Neural progenitor cell (in vitro differentiated cells): Measurements from ENCODE around the gene ERBB4. TPM values are rescaled to one million over a fixed set of nuclear protein-coding genes. Genes with fewer than 3 reads are reported as not detected.
"Not testable (repeated sequence)": the region's sequence is repeated elsewhere in the genome, so short reads cannot be mapped to it uniquely, and the experiment has no call there.

Experiments
- DNase-seq: peaks from one replicate; pipeline ENCODE4 v3.0.0-alpha.2; 2016; ENCODE audit warnings: low spot score
- H2AFZ ChIP-seq: fragments of 200-600 bp; sonication (generic); replicated peaks from 2 replicates; pipeline ENCODE4 v1.6.1; 2016; ENCODE audit warnings: antibody characterized with exemption
- H3F3A ChIP-seq: fragments of 200-600 bp; sonication (generic); 2 replicates; pipeline ENCODE4 v1.6.1; 2016; ENCODE audit warnings: antibody characterized with exemption, low read depth
- H3K27ac ChIP-seq: fragments of 200-600 bp; sonication (generic); 2 replicates; pipeline ENCODE4 v1.5.1; 2016; ENCODE audit warnings: mild to moderate bottlenecking
- H3K27me3 ChIP-seq: fragments of 200-600 bp; sonication (generic); 2 replicates; pipeline ENCODE4 v1.6.1; 2016; ENCODE audit warnings: mild to moderate bottlenecking, moderate library complexity
- H3K36me3 ChIP-seq: fragments of 200-600 bp; sonication (generic); 2 replicates; pipeline ENCODE4 v1.5.1; 2016
- H3K4me1 ChIP-seq: fragments of 200-600 bp; sonication (generic); 2 replicates; pipeline ENCODE4 v1.6.1; 2016; ENCODE audit warnings: mixed run types
- H3K4me2 ChIP-seq: fragments of 200-600 bp; sonication (generic); 2 replicates; pipeline ENCODE4 v1.6.1; 2016
- H3K4me3 ChIP-seq: fragments of 200-600 bp; sonication (generic); 2 replicates; pipeline ENCODE4 v1.5.1; 2016
- H3K79me2 ChIP-seq: fragments of 200-600 bp; sonication (generic); 2 replicates; pipeline ENCODE4 v1.6.1; 2016; ENCODE audit warnings: low read depth
- H3K9ac ChIP-seq: fragments of 200-600 bp; sonication (generic); 2 replicates; pipeline ENCODE4 v1.6.1; 2016
- H3K9me3 ChIP-seq: fragments of 200-600 bp; sonication (generic); 2 replicates; pipeline ENCODE4 v1.5.1; 2016; ENCODE audit warnings: low read depth
- H4K20me1 ChIP-seq: fragments of 200-600 bp; sonication (generic); 2 replicates; pipeline ENCODE4 v1.6.1; 2016; ENCODE audit warnings: low read depth
- H3K27ac Mint-ChIP-seq: 3 replicates; pipeline ENCODE4 v1.8.0; 2021; ENCODE audit warnings: mixed read lengths
- H3K27me3 Mint-ChIP-seq: 2 replicates; pipeline ENCODE4 v1.8.0; 2022; ENCODE audit warnings: low read depth, mild to moderate bottlenecking, inconsistent platforms, moderate library complexity, mixed read lengths; ENCODE audit not compliant: insufficient read depth
- H3K36me3 Mint-ChIP-seq: 3 replicates; pipeline ENCODE4 v1.8.0; 2021; ENCODE audit warnings: mixed read lengths
- H3K4me1 Mint-ChIP-seq: 3 replicates; pipeline ENCODE4 v1.8.0; 2021; ENCODE audit warnings: mixed read lengths
- H3K4me3 Mint-ChIP-seq: 3 replicates; pipeline ENCODE4 v1.8.0; 2021; ENCODE audit warnings: mild to moderate bottlenecking, moderate library complexity, mixed read lengths
- H3K9me3 Mint-ChIP-seq: 3 replicates; pipeline ENCODE4 v1.8.0; 2020; ENCODE audit warnings: mixed read lengths
- EZH2 ChIP-seq: fragments of 200-600 bp; sonication (generic); IDR thresholded peaks from 2 replicates; pipeline ENCODE4 v1.6.1; 2017; ENCODE audit warnings: antibody characterized with exemption, mild to moderate bottlenecking, moderate library complexity
- EZH2phosphoT487 ChIP-seq: fragments of 200-600 bp; sonication (generic); IDR thresholded peaks from 2 replicates; pipeline ENCODE4 v1.6.1; 2017; ENCODE audit warnings: antibody characterized with exemption
- total RNA-seq: library from RNA; depleted of rRNA; stranded (reverse); fragments of >200 nt; gene quantifications from 2 replicates; pipeline ENCODE4 v1.2.3, GENCODE V29; 2015; ENCODE audit warnings: low replicate concordance
- TF ChIP-seq, protein P1 (sequence below): fragments of 200-600 bp; sonication (generic); IDR thresholded peaks from 2 replicates; pipeline ENCODE4 v1.5.1; 2017; ENCODE audit warnings: antibody characterized with exemption, mild to moderate bottlenecking

ERBB4 gene
- total RNA-seq, 1 donor from 2014 or later, result 1.5 TPM

DNA sequence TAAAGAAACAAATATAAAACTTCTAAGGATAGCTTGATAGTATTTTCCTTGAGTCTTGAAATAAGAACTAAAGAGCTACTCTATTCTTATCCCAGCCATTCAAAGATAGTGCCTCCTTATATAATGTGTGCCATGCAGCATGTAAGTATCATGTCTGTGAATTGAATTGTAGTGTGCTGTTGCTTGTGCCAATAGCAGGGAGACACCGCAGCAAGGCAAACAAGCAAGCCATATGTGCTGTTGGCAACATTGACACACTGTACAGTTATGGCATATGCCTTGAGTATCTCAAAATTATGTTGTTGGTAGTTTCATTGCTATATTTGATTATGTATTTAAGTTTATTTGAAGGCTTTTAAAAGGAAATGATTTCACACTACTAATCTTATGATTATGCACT, 58.2 kb downstream of the ERBB4 start:
- Histone ChIP-seq H3K9me3 (no peaks in the 10 kb centered on the region), H3K27ac (no peak overlapping the region), H3K36me3 (no peaks in the 10 kb centered on the region), H3K4me1 (no peaks in the 10 kb centered on the region), H3F3A (no peaks in the 10 kb centered on the region), H2AFZ (no peak overlapping the region), H3K27me3 (no peaks in the 10 kb centered on the region), H3K79me2 (no peaks in the 10 kb centered on the region), H3K4me3 (no peak overlapping the region), H4K20me1 (no peaks in the 10 kb centered on the region), H3K9ac (no peak overlapping the region), H3K4me2 (no peak overlapping the region)
- H3K27me3 Mint-ChIP-seq, result no peaks in the 10 kb centered on the region
- H3K4me1 Mint-ChIP-seq, result peaks cover 9% of the 10 kb centered on the region
- no peak for DNase-seq
- no peak for TF ChIP-seq EZH2phosphoT487
- no peak for TF ChIP-seq EZH2
- TF ChIP-seq, protein P1, sequence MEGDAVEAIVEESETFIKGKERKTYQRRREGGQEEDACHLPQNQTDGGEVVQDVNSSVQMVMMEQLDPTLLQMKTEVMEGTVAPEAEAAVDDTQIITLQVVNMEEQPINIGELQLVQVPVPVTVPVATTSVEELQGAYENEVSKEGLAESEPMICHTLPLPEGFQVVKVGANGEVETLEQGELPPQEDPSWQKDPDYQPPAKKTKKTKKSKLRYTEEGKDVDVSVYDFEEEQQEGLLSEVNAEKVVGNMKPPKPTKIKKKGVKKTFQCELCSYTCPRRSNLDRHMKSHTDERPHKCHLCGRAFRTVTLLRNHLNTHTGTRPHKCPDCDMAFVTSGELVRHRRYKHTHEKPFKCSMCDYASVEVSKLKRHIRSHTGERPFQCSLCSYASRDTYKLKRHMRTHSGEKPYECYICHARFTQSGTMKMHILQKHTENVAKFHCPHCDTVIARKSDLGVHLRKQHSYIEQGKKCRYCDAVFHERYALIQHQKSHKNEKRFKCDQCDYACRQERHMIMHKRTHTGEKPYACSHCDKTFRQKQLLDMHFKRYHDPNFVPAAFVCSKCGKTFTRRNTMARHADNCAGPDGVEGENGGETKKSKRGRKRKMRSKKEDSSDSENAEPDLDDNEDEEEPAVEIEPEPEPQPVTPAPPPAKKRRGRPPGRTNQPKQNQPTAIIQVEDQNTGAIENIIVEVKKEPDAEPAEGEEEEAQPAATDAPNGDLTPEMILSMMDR, result no peak
- no peaks in the 10 kb centered on the region for H3K9me3 Mint-ChIP-seq
- peaks cover 7% of the 10 kb centered on the region for H3K36me3 Mint-ChIP-seq
- H3K4me3 Mint-ChIP-seq, result no peak overlapping the region
- H3K27ac Mint-ChIP-seq, result no peak overlapping the region

DNA sequence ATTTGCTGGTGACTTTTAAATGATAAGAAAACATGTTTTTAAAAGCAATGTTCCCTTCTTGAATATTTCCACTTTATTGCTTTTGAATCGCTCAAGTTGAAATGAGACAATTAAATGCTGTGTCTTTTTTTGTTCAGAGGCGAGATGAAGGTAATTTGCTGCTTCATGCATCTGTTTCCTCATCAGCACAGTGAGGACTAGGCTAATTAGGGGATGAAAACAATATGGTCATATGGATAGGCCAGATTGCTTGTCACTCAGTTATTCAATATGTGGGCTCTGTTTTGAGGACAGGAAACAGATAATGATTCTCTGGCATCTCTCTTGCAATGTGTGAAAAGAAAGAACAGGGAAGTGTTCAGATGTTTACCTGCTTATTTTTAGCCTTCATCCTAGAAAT, 61.0 kb downstream of the ERBB4 start:
- Histone ChIP-seq H3K9ac (no peak overlapping the region), H3K27me3 (no peaks in the 10 kb centered on the region), H2AFZ (no peak overlapping the region), H3K4me2 (no peak overlapping the region), H3K36me3 (no peaks in the 10 kb centered on the region), H4K20me1 (no peaks in the 10 kb centered on the region), H3K4me1 (no peaks in the 10 kb centered on the region), H3K9me3 (no peaks in the 10 kb centered on the region), H3F3A (no peaks in the 10 kb centered on the region), H3K79me2 (no peaks in the 10 kb centered on the region), H3K27ac (no peak overlapping the region), H3K4me3 (no peak overlapping the region)
- no peaks in the 10 kb centered on the region for H3K27me3 Mint-ChIP-seq
- DNase-seq, result no peak
- TF ChIP-seq EZH2 (no peak), EZH2phosphoT487 (no peak)
- TF ChIP-seq, protein P1, result no peak
- no peak overlapping the region for H3K27ac Mint-ChIP-seq
- peaks cover 9% of the 10 kb centered on the region for H3K4me1 Mint-ChIP-seq
- H3K36me3 Mint-ChIP-seq, result peaks cover 2% of the 10 kb centered on the region
- no peak overlapping the region for H3K4me3 Mint-ChIP-seq
- no peaks in the 10 kb centered on the region for H3K9me3 Mint-ChIP-seq

DNA sequence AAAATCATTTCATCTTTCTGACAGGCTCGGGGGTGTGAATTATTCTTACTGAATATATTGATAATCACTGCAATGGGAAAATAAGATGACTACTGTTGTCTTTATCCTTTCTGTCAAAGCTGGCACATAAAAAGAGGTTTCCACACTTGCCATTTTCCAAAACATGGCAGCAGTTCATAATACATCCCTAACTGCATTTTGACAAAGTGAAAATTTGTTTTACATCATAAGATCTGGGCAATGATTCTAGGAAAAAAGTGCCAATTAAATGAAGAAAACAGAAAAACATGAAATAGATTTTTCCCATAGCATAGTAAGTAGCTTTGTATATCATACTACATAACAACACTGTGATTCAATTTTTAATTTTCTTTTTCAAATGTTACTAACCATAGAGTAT, 65.4 kb downstream of the ERBB4 start:
- Mint-ChIP-seq H3K4me3 (no peak overlapping the region), H3K36me3 (peaks cover 13% of the 10 kb centered on the region), H3K9me3 (peaks cover 17% of the 10 kb centered on the region), H3K4me1 (no peaks in the 10 kb centered on the region), H3K27ac (no peak overlapping the region), H3K27me3 (no peaks in the 10 kb centered on the region)
- Histone ChIP-seq H3K36me3 (no peaks in the 10 kb centered on the region), H3K9me3 (no peaks in the 10 kb centered on the region), H4K20me1 (no peaks in the 10 kb centered on the region), H3F3A (no peaks in the 10 kb centered on the region), H3K27me3 (no peaks in the 10 kb centered on the region), H3K4me2 (no peak overlapping the region), H3K4me3 (no peak overlapping the region), H2AFZ (no peak overlapping the region), H3K27ac (no peak overlapping the region), H3K4me1 (no peaks in the 10 kb centered on the region), H3K79me2 (no peaks in the 10 kb centered on the region), H3K9ac (no peak overlapping the region)
- DNase-seq, result no peak
- TF ChIP-seq EZH2phosphoT487, result no peak
- TF ChIP-seq, protein P1, result no peak
- no peak for TF ChIP-seq EZH2

DNA sequence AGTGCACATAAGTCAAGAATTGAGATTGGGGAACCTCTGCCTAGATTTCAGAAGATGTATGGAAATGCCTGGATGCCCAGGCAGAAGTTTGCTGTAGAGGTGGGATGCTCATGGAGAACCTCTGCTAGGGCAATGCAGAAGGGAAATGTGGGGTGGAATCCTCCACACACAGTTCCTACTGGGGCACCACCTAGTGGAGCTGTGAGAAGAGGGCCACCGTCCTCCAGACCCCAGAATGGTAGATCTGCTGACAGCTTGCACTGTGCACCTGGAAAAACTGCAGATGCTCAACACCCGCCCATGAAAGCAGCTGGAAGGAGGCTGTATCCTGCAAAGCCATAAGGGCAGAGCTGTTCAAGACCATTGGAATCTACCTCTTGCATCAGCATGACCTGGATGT, 71.1 kb downstream of the ERBB4 start:
- not testable (repeated sequence) for H3K4me2 ChIP-seq, H4K20me1 ChIP-seq, H3K27ac ChIP-seq, H3K9me3 ChIP-seq, H3K79me2 ChIP-seq, H3K27me3 ChIP-seq, H2AFZ ChIP-seq, H3K4me1 ChIP-seq, H3K4me3 Mint-ChIP-seq, H3K9ac ChIP-seq, H3K4me3 ChIP-seq, H3K27ac Mint-ChIP-seq, H3K4me1 Mint-ChIP-seq, H3K36me3 ChIP-seq, DNase-seq, H3K27me3 Mint-ChIP-seq, H3F3A ChIP-seq
- H3K36me3 Mint-ChIP-seq, result peaks cover 36% of the 10 kb centered on the region
- peaks cover 42% of the 10 kb centered on the region for H3K9me3 Mint-ChIP-seq
